Activated CD8-positive, alpha-beta memory T cell treated with anti-CD3 and anti-CD28 coated beads for 36 hours (primary cell): ENCODE data around the gene CDH24. TPM values are rescaled to one million over a fixed set of nuclear protein-coding genes. Genes with fewer than 3 reads are reported as not detected.

Experiments used
- CTCF ChIA-PET: fragments of 350-600 bp; sonication (Branson Sonifier 250); formaldehyde crosslinking; loops from one replicate; lab custom pipeline; 2021; ENCODE audit warnings: antibody characterized with exemption; lab: Charles Lee
- POLR2A ChIA-PET: fragments of 350-600 bp; sonication (Branson Sonifier 250); formaldehyde crosslinking; loops from one replicate; lab custom pipeline; 2021; ENCODE audit warnings: antibody characterized with exemption; lab: Charles Lee
- total RNA-seq, 2 experiments: library from RNA; stranded (reverse); gene quantifications; one replicate each; pipeline ENCODE4 v1.2.3, GENCODE V29; 2021

CDH24 gene
- total RNA-seq, 2 experiments from 2014 or later = 0.53 to 0.82 TPM

- CTCF ChIA-PET = interaction anchor here (0.8 to 3.0 kb wide), 7 partner anchors 10 to 97 kb away, joined by 3 to 11 read pairs (median 7); partner anchors contain the start of genes ACIN1 and C14orf119
- POLR2A ChIA-PET = interaction anchor here (0.6 to 2.2 kb wide), 2 partner anchors 11 to 25 kb away, joined by 3 to 10 read pairs; partner anchors contain the start of genes ACIN1 and C14orf119
Observed at GRCh38 chr14:23070262-23071129, 13.2 kb upstream of the CDH24 start.

GRCh38 chr14:23069413-23069806 is 12.1 kb upstream of the CDH24 start:
- ChIA-PET POLR2A (interaction anchor here (0.6 to 1.1 kb wide), 3 partner anchors 22 to 58 kb away, joined by 4 to 7 read pairs (median 6); partner anchors contain the start of genes ACIN1 and C14orf119), CTCF (interaction anchor here (0.5 to 3.1 kb wide), 27 partner anchors 8 to 233 kb away, joined by 3 to 53 read pairs (median 7); partner anchors contain the start of genes ACIN1, AJUBA, C14orf119 and CDH24)

- CTCF ChIA-PET = interaction anchor here (0.5 to 3.1 kb wide), 30 partner anchors 9 to 234 kb away, joined by 3 to 53 read pairs (median 6); partner anchors contain the start of genes ACIN1, AJUBA, C14orf119 and CDH24
- POLR2A ChIA-PET = interaction anchor here (0.6 to 1.4 kb wide), 5 partner anchors 11 to 71 kb away, joined by 4 to 7 read pairs (median 5); partner anchors contain the start of genes ACIN1, C14orf119 and CDH24
Observed at GRCh38 chr14:23068789-23069412, 11.6 kb upstream of the CDH24 start.

- POLR2A ChIA-PET = interaction anchor here (0.6 to 1.4 kb wide), 4 partner anchors 10 to 71 kb away, joined by 4 to 7 read pairs (median 4); partner anchors contain the start of genes ACIN1, C14orf119 and CDH24
- CTCF ChIA-PET = interaction anchor here (0.6 to 3.1 kb wide), 30 partner anchors 9 to 234 kb away, joined by 3 to 53 read pairs (median 6); partner anchors contain the start of genes ACIN1, AJUBA, C14orf119 and CDH24
Observed at GRCh38 chr14:23067847-23068788, 10.8 kb upstream of the CDH24 start.

- CTCF ChIA-PET = interaction anchor here (0.7 to 3.1 kb wide), 6 partner anchors 9 to 111 kb away, joined by 4 to 53 read pairs (median 12); partner anchors contain the start of genes AJUBA, CDH24 and HAUS4
- POLR2A ChIA-PET = no interaction called here
Observed at GRCh38 chr14:23066855-23067744, 9.8 kb upstream of the CDH24 start.

GRCh38 chr14:23066368-23066767 is 9.0 kb upstream of the CDH24 start:
- CTCF ChIA-PET = interaction anchor here (0.7 to 3.1 kb wide), 2 partner anchors 9 to 93 kb away, joined by 4 to 53 read pairs; partner anchors contain the start of gene CDH24
- POLR2A ChIA-PET = no interaction called here

- POLR2A ChIA-PET = no interaction called here
- CTCF ChIA-PET = interaction anchor here (1.2 to 12.8 kb wide), 3 partner anchors 57 to 507 kb away, joined by 3 to 221 read pairs (median 3); partner anchors contain the start of gene AJUBA
Observed at GRCh38 chr14:23063601-23064000, 6.3 kb upstream of the CDH24 start.

- CTCF ChIA-PET = interaction anchor here (0.6 to 12.8 kb wide), 7 partner anchors 21 to 505 kb away, joined by 3 to 221 read pairs (median 3); partner anchors contain the start of gene AJUBA
- POLR2A ChIA-PET = interaction anchor here (0.6 to 1.1 kb wide), 2 partner anchors 32 to 55 kb away, joined by 3 read pairs; no protein-coding TSS in a partner anchor
Observed at GRCh38 chr14:23062002-23062401, 4.7 kb upstream of the CDH24 start.

- ChIA-PET POLR2A (interaction anchor here (0.6 to 1.5 kb wide), 3 partner anchors 9 to 121 kb away, joined by 3 to 8 read pairs (median 4); no protein-coding TSS in a partner anchor), CTCF (interaction anchor here (0.8 to 12.8 kb wide), 10 partner anchors 7 to 87 kb away, joined by 3 to 221 read pairs (median 4); partner anchors contain the start of gene AJUBA)
Observed at GRCh38 chr14:23060536-23061260, 3.4 kb upstream of the CDH24 start.

- ChIA-PET CTCF (interaction anchor here (0.7 to 12.8 kb wide), 26 partner anchors 9 to 236 kb away, joined by 3 to 221 read pairs (median 6); partner anchors contain the start of genes AJUBA, PRMT5 and PSMB5), POLR2A (interaction anchor here (0.9 to 1.6 kb wide), 9 partner anchors 9 to 73 kb away, joined by 3 to 8 read pairs (median 4); partner anchors contain the start of genes ACIN1 and C14orf119)
Observed at GRCh38 chr14:23058654-23059504, 1.6 kb upstream of the CDH24 start.

GRCh38 chr14:23057757-23058653 is 685 bp upstream of the CDH24 start:
- POLR2A ChIA-PET = interaction anchor here (0.7 to 1.6 kb wide), 7 partner anchors 10 to 86 kb away, joined by 3 to 8 read pairs (median 4); no protein-coding TSS in a partner anchor
- CTCF ChIA-PET = interaction anchor here (0.6 to 12.8 kb wide), 32 partner anchors 10 to 235 kb away, joined by 3 to 221 read pairs (median 6); partner anchors contain the start of genes ACIN1, AJUBA, C14orf119 and PRMT5

GRCh38 chr14:23056145-23056955 is 970 bp downstream of the CDH24 start:
- POLR2A ChIA-PET = interaction anchor here (0.6 kb wide), 1 partner anchor 217 kb away, joined by 7 read pairs; no protein-coding TSS in a partner anchor
- CTCF ChIA-PET = interaction anchor here (0.6 to 12.8 kb wide), 13 partner anchors 12 to 226 kb away, joined by 3 to 221 read pairs (median 7); partner anchors contain the start of genes ACIN1, AJUBA, C14orf119 and HAUS4
